Measurements from ENCODE around the gene GRIP1. TPM values are rescaled to one million over a fixed set of nuclear protein-coding genes. Genes with fewer than 3 reads are reported as not detected.

Gene GRIP1
- total and polyA plus RNA-seq, 2 donors (not counting 1 experiment from before 2014, with no cell fraction given): 0.12 TPM; not detected in 1

DNA sequence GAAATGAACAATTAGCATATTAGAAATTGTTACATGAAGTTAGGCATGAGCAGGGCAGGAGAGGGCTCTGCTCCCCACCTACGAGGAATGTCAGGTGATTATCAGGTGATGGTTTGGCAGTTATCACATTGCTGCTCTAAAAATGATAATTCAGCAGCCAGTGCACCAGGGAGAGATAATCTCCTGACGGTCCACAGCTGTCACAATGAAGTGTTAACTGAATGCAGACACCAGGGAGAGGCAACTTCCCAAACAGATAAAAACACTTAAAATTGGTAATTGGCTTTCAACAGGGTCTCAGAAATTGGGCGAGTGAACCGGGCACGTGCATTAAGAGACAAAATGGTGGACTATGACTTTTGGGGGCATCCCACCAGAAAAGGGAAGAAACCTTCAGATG, 176.0 kb downstream of the GRIP1 start:
- Histone ChIP-seq H2AFZ (ENCODE audit: low read length) (no peak overlapping the region), H3K36me3 (ENCODE audit: control insufficient read depth, insufficient read depth, low read length) (no peaks in the 10 kb centered on the region)
- TF ChIP-seq EZH2 (IDR thresholded peaks at IDR 0.05; ENCODE audit: low read length, missing control alignments): no peak
- TF ChIP-seq, protein P1, sequence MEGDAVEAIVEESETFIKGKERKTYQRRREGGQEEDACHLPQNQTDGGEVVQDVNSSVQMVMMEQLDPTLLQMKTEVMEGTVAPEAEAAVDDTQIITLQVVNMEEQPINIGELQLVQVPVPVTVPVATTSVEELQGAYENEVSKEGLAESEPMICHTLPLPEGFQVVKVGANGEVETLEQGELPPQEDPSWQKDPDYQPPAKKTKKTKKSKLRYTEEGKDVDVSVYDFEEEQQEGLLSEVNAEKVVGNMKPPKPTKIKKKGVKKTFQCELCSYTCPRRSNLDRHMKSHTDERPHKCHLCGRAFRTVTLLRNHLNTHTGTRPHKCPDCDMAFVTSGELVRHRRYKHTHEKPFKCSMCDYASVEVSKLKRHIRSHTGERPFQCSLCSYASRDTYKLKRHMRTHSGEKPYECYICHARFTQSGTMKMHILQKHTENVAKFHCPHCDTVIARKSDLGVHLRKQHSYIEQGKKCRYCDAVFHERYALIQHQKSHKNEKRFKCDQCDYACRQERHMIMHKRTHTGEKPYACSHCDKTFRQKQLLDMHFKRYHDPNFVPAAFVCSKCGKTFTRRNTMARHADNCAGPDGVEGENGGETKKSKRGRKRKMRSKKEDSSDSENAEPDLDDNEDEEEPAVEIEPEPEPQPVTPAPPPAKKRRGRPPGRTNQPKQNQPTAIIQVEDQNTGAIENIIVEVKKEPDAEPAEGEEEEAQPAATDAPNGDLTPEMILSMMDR (conservative IDR thresholded peaks at IDR 0.05 in 1 of 2, IDR thresholded peaks at IDR 0.05 in 1 of 2; ENCODE audit: low read depth in 1 of 2, low read length in 2 of 2): no peak

DNA sequence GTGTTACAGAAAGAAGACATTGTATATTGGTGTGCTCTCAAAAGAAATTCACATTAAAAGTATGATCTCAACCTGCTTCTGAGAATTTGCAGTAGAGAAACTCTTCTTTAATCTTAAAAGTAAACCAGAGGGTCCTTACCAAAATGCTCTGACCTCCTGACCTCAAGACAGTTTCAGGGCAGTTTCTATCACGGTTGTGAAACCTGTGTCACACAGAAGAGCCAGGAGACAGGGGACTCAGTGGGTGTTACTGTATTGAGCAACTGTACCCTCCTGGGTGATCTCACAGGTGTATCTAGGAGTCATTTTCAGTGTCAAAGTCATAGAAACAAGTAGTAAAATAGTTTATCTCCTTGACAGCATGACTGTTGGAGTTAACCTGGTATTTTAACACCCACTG, 178.0 kb downstream of the GRIP1 start:
- Histone ChIP-seq H3K36me3 (ENCODE audit: control insufficient read depth, insufficient read depth, low read length) (no peaks in the 10 kb centered on the region), H3K9ac (ENCODE audit: insufficient read depth, low read length) (no peak overlapping the region), H4K20me1 (ENCODE audit: control insufficient read depth, extremely low read depth, insufficient read depth, low read length) (no peaks in the 10 kb centered on the region), H3K27me3 (ENCODE audit: control insufficient read depth, insufficient read depth, low read length) (no peaks in the 10 kb centered on the region), H3K27ac (ENCODE audit: insufficient read depth, low read length) (no peak overlapping the region), H3K9me3 (ENCODE audit: control insufficient read depth, insufficient read depth, low read depth, low read length) (no peaks in the 10 kb centered on the region), H2AFZ (ENCODE audit: low read length) (no peak overlapping the region), H3K4me1 (ENCODE audit: control insufficient read depth, extremely low read depth, insufficient read depth, low read length) (no peaks in the 10 kb centered on the region), H3K4me3 (replicated peaks in 1 of 4; ENCODE audit: control extremely low read depth in 1 of 4, insufficient read depth in 1 of 4, low read depth in 3 of 4, low read length in 4 of 4) (no peak overlapping the region), H3K4me2 (ENCODE audit: extremely low read depth, insufficient read depth, low read length) (no peak overlapping the region), H3K79me2 (ENCODE audit: control insufficient read depth, insufficient read depth, low read length) (no peaks in the 10 kb centered on the region)
- TF ChIP-seq, protein P1 (conservative IDR thresholded peaks at IDR 0.05 in 1 of 2, IDR thresholded peaks at IDR 0.05 in 1 of 2; ENCODE audit: low read depth in 1 of 2, low read length in 2 of 2): no peak
- no peak for TF ChIP-seq EZH2 (IDR thresholded peaks at IDR 0.05; ENCODE audit: low read length, missing control alignments)
- no peak for DNase-seq (ENCODE audit: low read depth in 2 of 2)

More for the DNA sequence above, 176.0 kb downstream of the GRIP1 start:
- Histone ChIP-seq H3K4me2 (ENCODE audit: extremely low read depth, insufficient read depth, low read length) (no peak overlapping the region), H3K79me2 (ENCODE audit: control insufficient read depth, insufficient read depth, low read length) (no peaks in the 10 kb centered on the region), H3K9me3 (ENCODE audit: control insufficient read depth, insufficient read depth, low read depth, low read length) (no peaks in the 10 kb centered on the region), H3K9ac (ENCODE audit: insufficient read depth, low read length) (no peak overlapping the region), H3K4me3 (replicated peaks in 1 of 4; ENCODE audit: control extremely low read depth in 1 of 4, insufficient read depth in 1 of 4, low read depth in 3 of 4, low read length in 4 of 4) (no peak overlapping the region), H3K4me1 (ENCODE audit: control insufficient read depth, extremely low read depth, insufficient read depth, low read length) (no peaks in the 10 kb centered on the region), H3K27ac (ENCODE audit: insufficient read depth, low read length) (no peak overlapping the region), H3K27me3 (ENCODE audit: control insufficient read depth, insufficient read depth, low read length) (no peaks in the 10 kb centered on the region), H4K20me1 (ENCODE audit: control insufficient read depth, extremely low read depth, insufficient read depth, low read length) (no peaks in the 10 kb centered on the region)
- DNase-seq (ENCODE audit: low read depth in 2 of 2): no peak

DNA sequence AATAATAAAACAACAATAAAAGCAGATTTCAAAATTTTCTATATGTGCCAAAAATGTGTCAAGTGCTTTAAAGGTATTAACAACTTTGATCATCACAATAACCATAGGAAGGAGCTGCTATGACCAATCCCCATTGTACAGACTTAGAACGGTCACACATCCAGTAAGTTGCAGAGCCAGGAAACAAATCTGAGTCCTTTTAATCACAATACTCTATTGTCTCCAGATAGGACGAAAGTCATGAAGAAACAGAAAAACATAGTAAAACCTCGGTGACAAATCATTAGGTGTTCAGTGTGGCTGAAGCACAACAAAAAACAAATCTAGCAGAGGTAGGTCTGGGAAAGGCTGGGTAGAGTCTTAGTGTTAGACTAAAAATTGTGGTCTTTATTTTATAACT, 178.8 kb downstream of the GRIP1 start:
- H2AFZ ChIP-seq (ENCODE audit: low read length): no peak overlapping the region
- no peaks in the 10 kb centered on the region for H3K27me3 ChIP-seq (ENCODE audit: control insufficient read depth, insufficient read depth, low read length)
- no peaks in the 10 kb centered on the region for H4K20me1 ChIP-seq (ENCODE audit: control insufficient read depth, extremely low read depth, insufficient read depth, low read length)
- no peaks in the 10 kb centered on the region for H3K9me3 ChIP-seq (ENCODE audit: control insufficient read depth, insufficient read depth, low read depth, low read length)
- no peak overlapping the region for H3K4me2 ChIP-seq (ENCODE audit: extremely low read depth, insufficient read depth, low read length)
- no peaks in the 10 kb centered on the region for H3K36me3 ChIP-seq (ENCODE audit: control insufficient read depth, insufficient read depth, low read length)
- no peak overlapping the region for H3K4me3 ChIP-seq (replicated peaks in 1 of 4; ENCODE audit: control extremely low read depth in 1 of 4, insufficient read depth in 1 of 4, low read depth in 3 of 4, low read length in 4 of 4)
- H3K79me2 ChIP-seq (ENCODE audit: control insufficient read depth, insufficient read depth, low read length): no peaks in the 10 kb centered on the region
- H3K9ac ChIP-seq (ENCODE audit: insufficient read depth, low read length): no peak overlapping the region
- TF ChIP-seq EZH2 (IDR thresholded peaks at IDR 0.05; ENCODE audit: low read length, missing control alignments): no peak
- TF ChIP-seq, protein P1 (conservative IDR thresholded peaks at IDR 0.05 in 1 of 2, IDR thresholded peaks at IDR 0.05 in 1 of 2; ENCODE audit: low read depth in 1 of 2, low read length in 2 of 2): no peak
- H3K27ac ChIP-seq (ENCODE audit: insufficient read depth, low read length): no peak overlapping the region
- no peak for DNase-seq (ENCODE audit: low read depth in 2 of 2)
- H3K4me1 ChIP-seq (ENCODE audit: control insufficient read depth, extremely low read depth, insufficient read depth, low read length): no peaks in the 10 kb centered on the region
